IMR-90 (cell line): ENCODE results near the gene LRRFIP1. TPM values are rescaled to one million over a fixed set of nuclear protein-coding genes. Genes with fewer than 3 reads are reported as not detected.

Experiments used
- ATAC-seq: fragments of 200-7000 bp; cut with Tn5 transposase; 2 replicates; pipeline ENCODE4 v1.9.1; 2020; ENCODE audit warnings: low read depth, mild to moderate bottlenecking, moderate library complexity
- BruUV-seq: library from RNA; stranded (reverse); fragments of 400-500 nt; replicated peaks from 2 replicates; lab custom pipeline; 2021; lab: Mats Ljungman, UMichigan
- CTCF ChIA-PET: fragments of 300-600 bp; formaldehyde crosslinking; extraction: SDS; loops from one replicate; lab custom pipeline; 2021; ENCODE audit warnings: antibody characterized with exemption; lab: Yijun Ruan, JAX
- POLR2A ChIA-PET: fragments of 300-600 bp; sonication (Branson Sonifier 250); formaldehyde crosslinking; loops from one replicate; lab custom pipeline; 2022; ENCODE audit warnings: antibody characterized with exemption; ENCODE audit not compliant: unreplicated experiment; lab: Charles Lee
- DNase-seq: peaks from one replicate; pipeline ENCODE4 v3.0.0; 2013
- H2AFZ ChIP-seq: replicated peaks from 2 replicates; pipeline ENCODE3; 2013; ENCODE audit warnings: low read length, mild to moderate bottlenecking; ENCODE audit not compliant: poor library complexity
- H2AK5ac ChIP-seq: 2 replicates; pipeline ENCODE4 v1.6.1; 2013; ENCODE audit warnings: low read depth, low read length, inconsistent platforms
- H2AK9ac ChIP-seq: replicated peaks from 2 replicates; pipeline ENCODE3; 2013; ENCODE audit warnings: mild to moderate bottlenecking, low read depth, low read length, moderate library complexity; ENCODE audit not compliant: poor library complexity
- H2BK120ac ChIP-seq: 2 replicates; pipeline ENCODE4 v1.6.1; 2013; ENCODE audit warnings: low read depth, low read length, inconsistent platforms
- H2BK15ac ChIP-seq: 3 replicates; pipeline ENCODE4 v1.6.1; 2013; ENCODE audit warnings: low read depth, low read length, inconsistent platforms
- H2BK20ac ChIP-seq: 2 replicates; pipeline ENCODE4 v1.6.1; 2013; ENCODE audit warnings: low read depth, mild to moderate bottlenecking, inconsistent platforms, low read length, moderate library complexity
- H2BK5ac ChIP-seq: 2 replicates; pipeline ENCODE4 v1.6.1; 2013; ENCODE audit warnings: mild to moderate bottlenecking, low read depth, low read length, inconsistent platforms; ENCODE audit not compliant: poor library complexity, severe bottlenecking
- H3K14ac ChIP-seq: replicated peaks from 2 replicates; pipeline ENCODE4 v1.6.1; 2013; ENCODE audit warnings: low read depth, low read length, inconsistent platforms
- H3K18ac ChIP-seq: 2 replicates; pipeline ENCODE4 v1.6.1; 2013; ENCODE audit warnings: low read depth, low read length, control low read depth
- H3K23ac ChIP-seq: 2 replicates; pipeline ENCODE4 v1.6.1; 2013; ENCODE audit warnings: low read depth, low read length, inconsistent platforms
- H3K27ac ChIP-seq: 2 replicates; pipeline ENCODE4 v1.5.1; 2013; ENCODE audit warnings: mild to moderate bottlenecking, control low read depth, low read length; ENCODE audit not compliant: insufficient read depth
- H3K27me3 ChIP-seq: 2 replicates; pipeline ENCODE4 v1.6.1; 2013; ENCODE audit warnings: low read length; ENCODE audit not compliant: control insufficient read depth, insufficient read depth
- H3K36me3 ChIP-seq: 2 replicates; pipeline ENCODE4 v1.6.1; 2013; ENCODE audit warnings: low read length, mixed read lengths; ENCODE audit not compliant: control insufficient read depth, insufficient read depth
- H3K4ac ChIP-seq: 2 replicates; pipeline ENCODE4 v1.6.1; 2013; ENCODE audit warnings: low read depth, low read length, inconsistent platforms
- H3K4me1 ChIP-seq: 2 replicates; pipeline ENCODE4 v1.6.1; 2013; ENCODE audit warnings: low read length, mixed read lengths; ENCODE audit not compliant: control insufficient read depth, insufficient read depth
- H3K4me2 ChIP-seq: 2 replicates; pipeline ENCODE4 v1.6.1; 2013; ENCODE audit warnings: low read depth, mild to moderate bottlenecking, control low read depth, low read length, moderate library complexity
- H3K4me3 ChIP-seq: 2 replicates; pipeline ENCODE4 v1.5.1; 2013; ENCODE audit warnings: low read depth, mild to moderate bottlenecking, control low read depth, low read length, moderate library complexity; ENCODE audit not compliant: insufficient read depth
- H3K56ac ChIP-seq: 2 replicates; pipeline ENCODE4 v1.6.1; 2013; ENCODE audit warnings: low read length, inconsistent platforms; ENCODE audit not compliant: insufficient read depth; ENCODE audit errors: extremely low read depth
- H3K79me1 ChIP-seq, 2 experiments: 2 replicates each; pipeline ENCODE4 v1.6.1; 2013; ENCODE audit warnings: low read length in 2 of 2, inconsistent platforms in 1 of 2, low read depth in 1 of 2
- H3K9ac ChIP-seq: 2 replicates; pipeline ENCODE4 v1.6.1; 2013; ENCODE audit warnings: low read depth, low read length, control low read depth
- H3K9me1 ChIP-seq: 2 replicates; pipeline ENCODE4 v1.6.1; 2013; ENCODE audit warnings: low read length, inconsistent platforms; ENCODE audit not compliant: insufficient read depth
- H3K9me3 ChIP-seq: 2 replicates; pipeline ENCODE4 v1.6.1; 2013; ENCODE audit warnings: low read length; ENCODE audit not compliant: control insufficient read depth, insufficient read depth
- H4K20me1 ChIP-seq: 2 replicates; pipeline ENCODE4 v1.6.1; 2013; ENCODE audit warnings: low read length, inconsistent platforms; ENCODE audit not compliant: insufficient read depth
- H4K5ac ChIP-seq: 2 replicates; pipeline ENCODE4 v1.6.1; 2013; ENCODE audit warnings: mild to moderate bottlenecking, low read depth, low read length, control low read depth
- H4K8ac ChIP-seq, 2 experiments: 2 replicates each; pipeline ENCODE4 v1.6.1; 2013; ENCODE audit warnings: low read depth in 2 of 2, low read length in 2 of 2, control low read depth in 1 of 2, inconsistent platforms in 1 of 2
- H4K91ac ChIP-seq: 2 replicates; pipeline ENCODE4 v1.6.1; 2013; ENCODE audit warnings: low read depth, low read length, inconsistent platforms; ENCODE audit not compliant: insufficient read depth
- BHLHE40 ChIP-seq: fragments of 150-350 bp; IDR thresholded peaks from 2 replicates; pipeline ENCODE4 v1.6.1; 2016; ENCODE audit warnings: mild to moderate bottlenecking, low read depth, low read length
- CEBPB ChIP-seq: IDR thresholded peaks from 2 replicates; pipeline ENCODE4 v1.6.1; 2012; ENCODE audit warnings: low read depth, low read length, improper control_type of control experiment
- CHD1 ChIP-seq: IDR thresholded peaks from 2 replicates; pipeline ENCODE4 v1.6.1; 2012; ENCODE audit warnings: low read depth, low read length, improper control_type of control experiment
- CTCF ChIP-seq: conservative IDR thresholded peaks from 2 replicates; pipeline ENCODE4 v1.5.1; 2012; ENCODE audit warnings: mild to moderate bottlenecking, low read depth, low read length, improper control_type of control experiment
- FOS ChIP-seq: fragments of 150-350 bp; IDR thresholded peaks from 2 replicates; pipeline ENCODE4 v1.6.1; 2016; ENCODE audit warnings: low read depth, low read length
- MAFK ChIP-seq: IDR thresholded peaks from 2 replicates; pipeline ENCODE4 v1.6.1; 2012; ENCODE audit warnings: low read depth, low read length, improper control_type of control experiment
- MAZ ChIP-seq: IDR thresholded peaks from 2 replicates; pipeline ENCODE4 v1.6.1; 2012; ENCODE audit warnings: low read depth, mild to moderate bottlenecking, low read length, improper control_type of control experiment, moderate library complexity, borderline replicate concordance
- MXI1 ChIP-seq: IDR thresholded peaks from 2 replicates; pipeline ENCODE4 v1.6.1; 2012; ENCODE audit warnings: low read depth, mild to moderate bottlenecking, low read length, moderate library complexity, borderline replicate concordance
- NFE2L2 ChIP-seq: fragments of 150-350 bp; IDR thresholded peaks from 2 replicates; pipeline ENCODE4 v1.6.1; 2016; ENCODE audit warnings: low read depth, mild to moderate bottlenecking, low read length
- POLR2A ChIP-seq: IDR thresholded peaks from 2 replicates; pipeline ENCODE4 v1.6.1; 2012; ENCODE audit warnings: mild to moderate bottlenecking, low read depth, low read length
- RAD21 ChIP-seq: IDR thresholded peaks from 2 replicates; pipeline ENCODE4 v1.6.1; 2012; ENCODE audit warnings: low read length, improper control_type of control experiment
- SMC3 ChIP-seq: fragments of 150-350 bp; IDR thresholded peaks from 2 replicates; pipeline ENCODE4 v1.6.1; 2016; ENCODE audit warnings: low read depth, mild to moderate bottlenecking, antibody characterized with exemption, low read length, moderate library complexity
- WGBS, 2 experiments: methylation state at CpG; one replicate each; pipeline versions ENCODE4 v1.1.5 to v1.1.7; 2013; ENCODE audit warnings: missing lambda C conversion rate in 2 of 2; ENCODE audit not compliant: insufficient read length in 1 of 2; ENCODE audit errors: extremely low coverage in 2 of 2; 5-methylcytosine and 5-hydroxymethylcytosine counted together
- dilution Hi-C: fragments of 300-500 bp; cut with HindIII; formaldehyde crosslinking; loops from one replicate; pipeline ENCODE4 v1.14.3; 2018; ENCODE audit warnings: low sequenced_read_pairs; ENCODE audit not compliant: unreplicated experiment
- in situ Hi-C: fragments of 300-500 bp; cut with MboI; formaldehyde crosslinking; loops from 3 replicates; pipeline ENCODE4 v1.14.3; 2019; ENCODE audit warnings: low sequenced_read_pairs, inconsistent platforms, mixed read lengths
- intact Hi-C: fragments of 100-400 bp; cut with micrococcal nuclease; formaldehyde crosslinking; loops from 2 replicates; pipeline ENCODE4 v1.10.0; 2022
- polyA plus RNA-seq, 3 experiments: library from polyadenylated mRNA; depleted of rRNA; stranded (reverse); fragments of >200 nt; gene quantifications; 2 replicates each; pipeline ENCODE4 v1.2.3, GENCODE V29; 2012; ENCODE audit warnings: low replicate concordance in 1 of 3
- total RNA-seq: library from RNA; depleted of rRNA; stranded (reverse); fragments of >200 nt; gene quantifications from 2 replicates; pipeline ENCODE4 v1.2.3, GENCODE V29; 2012
- TF ChIP-seq, protein P1 (sequence below): fragments of 150-350 bp; IDR thresholded peaks from 2 replicates; pipeline ENCODE4 v1.6.1; 2017; ENCODE audit warnings: mild to moderate bottlenecking, antibody characterized with exemption, low read length, low read depth

The LRRFIP1 gene
- total and polyA plus RNA-seq, 2 of the 4 experiments (the other 2 are of a cell fraction): 52.2 to 54.4 TPM

- Histone ChIP-seq H2BK5ac (no peak overlapping the region), H4K5ac (no peak overlapping the region), H3K23ac (no peak overlapping the region), H3K4ac (no peak overlapping the region), H3K14ac (no peak overlapping the region), H3K9me1 (no peaks in the 10 kb centered on the region), H2BK15ac (no peak overlapping the region), H2BK120ac (no peak overlapping the region), H3K4me2 (no peak overlapping the region), H4K91ac (no peak overlapping the region), H3K9ac (no peak overlapping the region), H2BK20ac (no peak overlapping the region), H3K9me3 (peaks cover 5% of the 10 kb centered on the region), H3K56ac (no peak overlapping the region), H3K4me1 (no peaks in the 10 kb centered on the region), H4K8ac (no peak overlapping the region), H3K27me3 (no peaks in the 10 kb centered on the region), H2AFZ (no peak overlapping the region), H3K79me1 (peaks cover 27 to 62% of the 10 kb centered on the region in 2 experiments), H3K4me3 (no peak overlapping the region), H2AK5ac (no peak overlapping the region), H3K27ac (no peak overlapping the region), H2AK9ac (no peak overlapping the region), H3K36me3 (peaks cover 5% of the 10 kb centered on the region; the same call in 1 of the 2 replicates), H3K18ac (no peak overlapping the region), H4K20me1 (peaks cover 18% of the 10 kb centered on the region)
- TF ChIP-seq NFE2L2: no peak
- no peak for TF ChIP-seq CEBPB
- no peak for TF ChIP-seq CTCF
- no peak for TF ChIP-seq RAD21
- TF ChIP-seq MXI1: no peak
- TF ChIP-seq, protein P1, sequence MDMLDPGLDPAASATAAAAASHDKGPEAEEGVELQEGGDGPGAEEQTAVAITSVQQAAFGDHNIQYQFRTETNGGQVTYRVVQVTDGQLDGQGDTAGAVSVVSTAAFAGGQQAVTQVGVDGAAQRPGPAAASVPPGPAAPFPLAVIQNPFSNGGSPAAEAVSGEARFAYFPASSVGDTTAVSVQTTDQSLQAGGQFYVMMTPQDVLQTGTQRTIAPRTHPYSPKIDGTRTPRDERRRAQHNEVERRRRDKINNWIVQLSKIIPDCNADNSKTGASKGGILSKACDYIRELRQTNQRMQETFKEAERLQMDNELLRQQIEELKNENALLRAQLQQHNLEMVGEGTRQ: no peak
- TF ChIP-seq MAZ: no peak
- TF ChIP-seq POLR2A: no peak
- TF ChIP-seq BHLHE40: no peak
- TF ChIP-seq MAFK: no peak
- TF ChIP-seq FOS: no peak
- TF ChIP-seq SMC3: no peak
- no peak for TF ChIP-seq CHD1
- dilution Hi-C loops (no loop called here), intact Hi-C loops (no loop called here), in situ Hi-C loops (no loop called here)
- no TSS peak for BruUV-seq
- ATAC-seq: no peak
- ChIA-PET POLR2A (no interaction called here), CTCF (no interaction called here)
- no CpG with 5 or more reads among the region's 5 CpGs for WGBS, 2 experiments
- DNase-seq: no peak
These were observed 26.6 kb downstream of the LRRFIP1 start for GRCh38 chr2:237653776-237654558.
